Breast epithelium (tissue), 4 donors: ENCODE results near the gene DRAXIN. TPM values are rescaled to one million over a fixed set of nuclear protein-coding genes. Genes with fewer than 3 reads are reported as not detected.
A peak's percentile ranks its signal among the peaks of the same experiment; 100 is the strongest.

Source experiments
- DNase-seq, 2 donors: peaks; one replicate each; pipeline ENCODE4 v3.0.0-alpha.2; 2019; ENCODE audit warnings: low spot score in 2 of 2
- H3K27ac ChIP-seq, 2 donors: fragments of 200-600 bp; sonication (generic) in 1 of 2; one replicate each; pipeline ENCODE4 v1.5.1; 2016 to 2019; ENCODE audit warnings: mild to moderate bottlenecking in 1 of 2
- H3K27me3 ChIP-seq, 2 donors: fragments of 200-600 bp; sonication (generic) in 1 of 2; one replicate each; pipeline versions ENCODE4 v1.5.1 to v1.6.0; 2017 to 2019; ENCODE audit warnings: control low read depth in 1 of 2, mild to moderate bottlenecking in 1 of 2
- H3K36me3 ChIP-seq: fragments of 200-600 bp; one replicate; pipeline ENCODE4 v1.5.1; 2019
- H3K4me1 ChIP-seq, 2 donors: fragments of 200-600 bp; sonication (generic); one replicate each; pipeline ENCODE4 v1.5.1; 2016 to 2019; ENCODE audit warnings: control low read depth in 1 of 2
- H3K4me3 ChIP-seq, 3 donors: fragments of 200-600 bp; sonication (generic); 1 replicate in 2 of 3; 2 replicates in 1 of 3; pipeline ENCODE4 v1.5.1; 2016 to 2019; ENCODE audit warnings: mild to moderate bottlenecking in 3 of 3, moderate library complexity in 2 of 3
- H3K9me3 ChIP-seq, 2 donors: fragments of 200-600 bp; sonication (generic) in 1 of 2; one replicate each; pipeline ENCODE4 v1.5.1; 2016 to 2019; ENCODE audit warnings: control low read depth in 1 of 2
- CTCF ChIP-seq, 3 donors: fragments of 450-650 bp; IDR thresholded peaks; one replicate each; pipeline ENCODE4 v1.5.1; 2016 to 2017; ENCODE audit warnings: antibody characterized with exemption in 3 of 3, mild to moderate bottlenecking in 3 of 3, moderate library complexity in 3 of 3
- POLR2A ChIP-seq: fragments of 450-650 bp; IDR thresholded peaks from one replicate; pipeline ENCODE4 v1.6.1; 2016; ENCODE audit warnings: antibody characterized with exemption, mild to moderate bottlenecking, moderate library complexity
- POLR2AphosphoS5 ChIP-seq, 3 donors: sonication (generic); formaldehyde crosslinking; IDR thresholded peaks; one replicate each; pipeline ENCODE4 v1.6.1; 2017; ENCODE audit warnings: antibody characterized with exemption in 3 of 3
- intact Hi-C: fragments of 100-400 bp; cut with DNase I; formaldehyde crosslinking; loops from one replicate; pipeline ENCODE4 v1.15.1; 2023; ENCODE audit warnings: low total_unique reads
- total RNA-seq, 3 donors: library from RNA; depleted of rRNA; stranded (reverse); fragments of >200 nt; gene quantifications; one replicate each; pipeline ENCODE4 v1.1.0, GENCODE V29; 2016

DRAXIN gene
- total RNA-seq, 3 donors from 2014 or later, result under 0.01 to 0.15 (median under 0.01) TPM

GRCh38 chr1:11740258-11741192, 49.0 kb downstream of the DRAXIN start:
- no peak overlapping the region for H3K4me3 ChIP-seq
- H3K27ac ChIP-seq, result peak overlapping the region in 1 of 2 donors; percentile 25
- intact Hi-C loops, result no loop called here
- no peak for DNase-seq
- H3K27me3 ChIP-seq, result no peaks in the 10 kb centered on the region
- no peaks in the 10 kb centered on the region for H3K9me3 ChIP-seq
- H3K36me3 ChIP-seq, result no peaks in the 10 kb centered on the region
- peaks cover 0 to 7% of the 10 kb centered on the region in 2 donors for H3K4me1 ChIP-seq
- no peak for TF ChIP-seq CTCF (IDR thresholded peaks at IDR 0.05)
- no peak for TF ChIP-seq POLR2AphosphoS5 (IDR thresholded peaks at IDR 0.05)
- TF ChIP-seq POLR2A, result no peak

- no peak for DNase-seq
- no peaks in the 10 kb centered on the region for H3K36me3 ChIP-seq
- H3K4me3 ChIP-seq, result no peak overlapping the region
- H3K9me3 ChIP-seq, result no peaks in the 10 kb centered on the region
- intact Hi-C loops, result no loop called here
- no peaks in the 10 kb centered on the region for H3K27me3 ChIP-seq
- TF ChIP-seq CTCF (IDR thresholded peaks at IDR 0.05) (no peak), POLR2AphosphoS5 (IDR thresholded peaks at IDR 0.05) (no peak), POLR2A (no peak)
- peaks cover 0 to 7% of the 10 kb centered on the region in 2 donors for H3K4me1 ChIP-seq
- no peak overlapping the region for H3K27ac ChIP-seq
Measured at GRCh38 chr1:11741482-11741881, 50.0 kb downstream of the DRAXIN start.

GRCh38 chr1:11741919-11742558, 50.5 kb downstream of the DRAXIN start:
- H3K27ac ChIP-seq, result no peak overlapping the region
- no peaks in the 10 kb centered on the region for H3K9me3 ChIP-seq
- H3K36me3 ChIP-seq, result no peaks in the 10 kb centered on the region
- no peak overlapping the region for H3K4me3 ChIP-seq
- peaks cover 0 to 6% of the 10 kb centered on the region in 2 donors for H3K4me1 ChIP-seq
- DNase-seq, result no peak
- no peaks in the 10 kb centered on the region for H3K27me3 ChIP-seq
- no peak for TF ChIP-seq POLR2A
- TF ChIP-seq CTCF (IDR thresholded peaks at IDR 0.05), result no peak
- TF ChIP-seq POLR2AphosphoS5 (IDR thresholded peaks at IDR 0.05), result no peak
- intact Hi-C loops, result no loop called here

GRCh38 chr1:11744287-11744686, 52.8 kb downstream of the DRAXIN start:
- H3K4me1 ChIP-seq, result no peaks in the 10 kb centered on the region
- H3K4me3 ChIP-seq, result no peak overlapping the region
- H3K9me3 ChIP-seq, result no peaks in the 10 kb centered on the region
- TF ChIP-seq POLR2A (no peak), CTCF (IDR thresholded peaks at IDR 0.05) (no peak), POLR2AphosphoS5 (IDR thresholded peaks at IDR 0.05) (no peak)
- intact Hi-C loops, result no loop called here
- H3K27me3 ChIP-seq, result no peaks in the 10 kb centered on the region
- no peak for DNase-seq
- no peaks in the 10 kb centered on the region for H3K36me3 ChIP-seq
- no peak overlapping the region for H3K27ac ChIP-seq

- TF ChIP-seq POLR2AphosphoS5 (IDR thresholded peaks at IDR 0.05) (no peak), POLR2A (no peak), CTCF (IDR thresholded peaks at IDR 0.05) (no peak)
- Histone ChIP-seq H3K9me3 (no peaks in the 10 kb centered on the region), H3K4me1 (no peaks in the 10 kb centered on the region), H3K27ac (no peak overlapping the region), H3K4me3 (no peak overlapping the region), H3K36me3 (no peaks in the 10 kb centered on the region), H3K27me3 (no peaks in the 10 kb centered on the region)
- intact Hi-C loops, result no loop called here
- DNase-seq, result no peak
Measured at GRCh38 chr1:11746092-11746491, 54.6 kb downstream of the DRAXIN start.
